BLaER1 (cell line): ENCODE data around the gene SREBF2.
"Not testable (repeated sequence)": the region's sequence is repeated elsewhere in the genome, so short reads cannot be mapped to it uniquely, and the experiment has no call there.

Experiments used
- H3K27ac ChIP-seq: shearing (Covaris generic); formaldehyde crosslinking; 2 replicates; pipeline ENCODE4 v1.8.1; 2022
- H3K27me3 ChIP-seq: shearing (Covaris generic); formaldehyde crosslinking; 2 replicates; pipeline ENCODE4 v1.8.1; 2022
- H3K36me3 ChIP-seq: shearing (Covaris generic); formaldehyde crosslinking; 2 replicates; pipeline ENCODE4 v1.8.1; 2022
- H3K4me1 ChIP-seq: shearing (Covaris generic); formaldehyde crosslinking; 2 replicates; pipeline ENCODE4 v1.8.1; 2022
- H3K4me2 ChIP-seq: shearing (Covaris generic); formaldehyde crosslinking; 2 replicates; pipeline ENCODE4 v1.8.1; 2022
- H3K4me3 ChIP-seq: shearing (Covaris generic); formaldehyde crosslinking; 2 replicates; pipeline ENCODE4 v1.8.1; 2022
- H3K9ac ChIP-seq: shearing (Covaris generic); formaldehyde crosslinking; 2 replicates; pipeline ENCODE4 v1.8.1; 2022
- H3K9me3 ChIP-seq: shearing (Covaris generic); formaldehyde crosslinking; 2 replicates; pipeline ENCODE4 v1.8.1; 2022
- H4K20me1 ChIP-seq: shearing (Covaris generic); formaldehyde crosslinking; 2 replicates; pipeline ENCODE4 v1.8.1; 2022
- Cebpa-rat ChIP-seq: shearing (Covaris generic); IDR thresholded peaks from 2 replicates; pipeline ENCODE4 v1.8.1; 2022

SREBF2 gene

GRCh38 chr22:41828516-41828915 is 4.4 kb upstream of the SREBF2 start:
- peaks cover 40% of the 10 kb centered on the region for H3K36me3 ChIP-seq
- no peaks in the 10 kb centered on the region for H3K9me3 ChIP-seq
- H3K9ac ChIP-seq: no peak overlapping the region
- H3K4me3 ChIP-seq: no peak overlapping the region
- H4K20me1 ChIP-seq: no peaks in the 10 kb centered on the region
- no peak overlapping the region for H3K4me2 ChIP-seq
- H3K27ac ChIP-seq: no peak overlapping the region; the same call in 1 of the 2 replicates
- H3K27me3 ChIP-seq: no peaks in the 10 kb centered on the region
- TF ChIP-seq Cebpa-rat: no peak
- peaks cover 50% of the 10 kb centered on the region for H3K4me1 ChIP-seq

DNA sequence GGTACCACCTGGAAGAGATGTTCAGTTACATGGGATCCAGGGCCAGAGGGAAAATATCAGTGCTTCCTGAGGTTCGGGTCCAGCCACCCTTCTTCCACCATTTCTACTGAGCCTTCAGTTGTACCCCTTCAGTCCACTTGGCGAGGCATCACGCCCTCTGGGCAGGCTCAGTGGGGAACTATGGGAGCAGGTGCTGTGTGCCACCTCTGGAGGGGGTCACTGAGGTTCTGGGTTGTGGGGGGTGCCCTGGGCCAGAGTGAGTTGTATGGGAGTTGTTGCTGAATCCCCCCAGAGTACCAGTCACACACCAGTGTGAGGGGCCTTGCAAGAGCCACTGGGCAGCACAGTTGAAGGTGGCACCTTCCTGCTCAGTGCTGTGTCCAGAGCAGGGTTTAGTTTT is 2.7 kb upstream of the SREBF2 start:
- no peaks in the 10 kb centered on the region for H3K9me3 ChIP-seq
- peaks cover 46% of the 10 kb centered on the region for H3K4me1 ChIP-seq
- H3K27ac ChIP-seq: peak overlapping the region; percentile 97; the same call in 1 of the 2 replicates
- no peak for TF ChIP-seq Cebpa-rat
- peaks cover 15% of the 10 kb centered on the region for H4K20me1 ChIP-seq
- H3K4me2 ChIP-seq: peak overlapping the region; percentile 87
- H3K36me3 ChIP-seq: peaks cover 32% of the 10 kb centered on the region
- H3K9ac ChIP-seq: no peak overlapping the region
- H3K27me3 ChIP-seq: no peaks in the 10 kb centered on the region
- no peak overlapping the region for H3K4me3 ChIP-seq

DNA sequence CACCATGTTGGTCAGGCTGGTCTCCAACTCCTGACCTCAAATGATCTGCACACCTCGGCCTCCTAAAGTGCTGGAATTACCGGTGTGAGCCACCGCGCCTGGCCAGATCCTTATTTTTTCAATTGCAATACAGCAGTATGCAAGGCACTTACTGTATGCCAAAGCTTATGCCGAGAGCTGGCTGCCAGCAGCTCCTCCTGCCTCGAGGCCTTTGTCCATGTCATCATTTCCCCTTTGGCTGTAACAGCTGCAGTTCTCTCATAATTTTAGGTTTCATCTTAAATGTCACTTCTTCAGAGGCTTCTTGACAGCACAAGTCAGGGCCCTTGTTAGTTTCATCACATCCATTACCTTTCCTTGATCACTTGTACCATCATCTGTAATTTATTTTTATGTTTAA is 1.5 kb upstream of the SREBF2 start:
- peak overlapping the region; percentile 87 for H3K4me2 ChIP-seq
- peaks cover 27% of the 10 kb centered on the region for H4K20me1 ChIP-seq
- no peaks in the 10 kb centered on the region for H3K9me3 ChIP-seq
- H3K27ac ChIP-seq: peak overlapping the region; percentile 97
- no peaks in the 10 kb centered on the region for H3K27me3 ChIP-seq
- H3K9ac ChIP-seq: peak overlapping the region; percentile 12; the same call in 1 of the 2 replicates
- no peak for TF ChIP-seq Cebpa-rat
- H3K4me1 ChIP-seq: peaks cover 55% of the 10 kb centered on the region
- peak overlapping the region; percentile 98 for H3K4me3 ChIP-seq
- peaks cover 32% of the 10 kb centered on the region for H3K36me3 ChIP-seq

- peak overlapping the region; percentile 98 for H3K4me3 ChIP-seq
- H3K27me3 ChIP-seq: no peaks in the 10 kb centered on the region
- peaks cover 33% of the 10 kb centered on the region for H4K20me1 ChIP-seq
- H3K36me3 ChIP-seq: peaks cover 32% of the 10 kb centered on the region
- H3K9ac ChIP-seq: peak overlapping the region; percentile 96
- H3K4me1 ChIP-seq: peaks cover 58% of the 10 kb centered on the region
- no peak for TF ChIP-seq Cebpa-rat
- H3K4me2 ChIP-seq: peak overlapping the region; percentile 87
- no peaks in the 10 kb centered on the region for H3K9me3 ChIP-seq
- H3K27ac ChIP-seq: peak overlapping the region; percentile 97
Observed at GRCh38 chr22:41831828-41832552, 915 bp upstream of the SREBF2 start.

GRCh38 chr22:41833369-41834004 is 582 bp downstream of the SREBF2 start:
- Histone ChIP-seq H4K20me1 (peaks cover 46% of the 10 kb centered on the region), H3K9me3 (no peaks in the 10 kb centered on the region), H3K4me3 (peak overlapping the region; percentile 98), H3K4me2 (peak overlapping the region; percentile 88), H3K27ac (peak overlapping the region; percentile 97), H3K9ac (peak overlapping the region; percentile 96), H3K4me1 (peaks cover 66% of the 10 kb centered on the region), H3K36me3 (peaks cover 35% of the 10 kb centered on the region), H3K27me3 (no peaks in the 10 kb centered on the region)
- TF ChIP-seq Cebpa-rat: no peak

- H3K9ac ChIP-seq: peak overlapping the region; percentile 96
- peak overlapping the region; percentile 88 for H3K4me2 ChIP-seq
- peaks cover 71% of the 10 kb centered on the region for H3K4me1 ChIP-seq
- no peaks in the 10 kb centered on the region for H3K27me3 ChIP-seq
- TF ChIP-seq Cebpa-rat: no peak
- H4K20me1 ChIP-seq: peaks cover 54% of the 10 kb centered on the region
- H3K27ac ChIP-seq: peak overlapping the region; percentile 97
- H3K36me3 ChIP-seq: peaks cover 39% of the 10 kb centered on the region
- peak overlapping the region; percentile 98 for H3K4me3 ChIP-seq
- H3K9me3 ChIP-seq: no peaks in the 10 kb centered on the region
Observed at GRCh38 chr22:41834005-41834944, 1.4 kb downstream of the SREBF2 start.

- not testable (repeated sequence) for H3K9me3 ChIP-seq, H3K27me3 ChIP-seq, H3K27ac ChIP-seq, H3K4me3 ChIP-seq, H3K9ac ChIP-seq
- Histone ChIP-seq H3K4me2 (peak overlapping the region; percentile 88), H3K4me1 (peaks cover 71% of the 10 kb centered on the region), H4K20me1 (peaks cover 66% of the 10 kb centered on the region), H3K36me3 (peaks cover 51% of the 10 kb centered on the region)
Observed at GRCh38 chr22:41835462-41835861, 2.6 kb downstream of the SREBF2 start.

GRCh38 chr22:41836551-41836950 is 3.6 kb downstream of the SREBF2 start:
- no peak overlapping the region for H3K4me3 ChIP-seq
- H3K27ac ChIP-seq: no peak overlapping the region
- H3K4me2 ChIP-seq: 0 out of 2 replicates have a peak overlapping the region, but pooled peaks have one; percentile 88
- no peaks in the 10 kb centered on the region for H3K9me3 ChIP-seq
- H3K36me3 ChIP-seq: peaks cover 61% of the 10 kb centered on the region
- H4K20me1 ChIP-seq: peaks cover 77% of the 10 kb centered on the region
- H3K9ac ChIP-seq: no peak overlapping the region
- H3K27me3 ChIP-seq: no peaks in the 10 kb centered on the region
- TF ChIP-seq Cebpa-rat: no peak
- H3K4me1 ChIP-seq: peaks cover 66% of the 10 kb centered on the region

DNA sequence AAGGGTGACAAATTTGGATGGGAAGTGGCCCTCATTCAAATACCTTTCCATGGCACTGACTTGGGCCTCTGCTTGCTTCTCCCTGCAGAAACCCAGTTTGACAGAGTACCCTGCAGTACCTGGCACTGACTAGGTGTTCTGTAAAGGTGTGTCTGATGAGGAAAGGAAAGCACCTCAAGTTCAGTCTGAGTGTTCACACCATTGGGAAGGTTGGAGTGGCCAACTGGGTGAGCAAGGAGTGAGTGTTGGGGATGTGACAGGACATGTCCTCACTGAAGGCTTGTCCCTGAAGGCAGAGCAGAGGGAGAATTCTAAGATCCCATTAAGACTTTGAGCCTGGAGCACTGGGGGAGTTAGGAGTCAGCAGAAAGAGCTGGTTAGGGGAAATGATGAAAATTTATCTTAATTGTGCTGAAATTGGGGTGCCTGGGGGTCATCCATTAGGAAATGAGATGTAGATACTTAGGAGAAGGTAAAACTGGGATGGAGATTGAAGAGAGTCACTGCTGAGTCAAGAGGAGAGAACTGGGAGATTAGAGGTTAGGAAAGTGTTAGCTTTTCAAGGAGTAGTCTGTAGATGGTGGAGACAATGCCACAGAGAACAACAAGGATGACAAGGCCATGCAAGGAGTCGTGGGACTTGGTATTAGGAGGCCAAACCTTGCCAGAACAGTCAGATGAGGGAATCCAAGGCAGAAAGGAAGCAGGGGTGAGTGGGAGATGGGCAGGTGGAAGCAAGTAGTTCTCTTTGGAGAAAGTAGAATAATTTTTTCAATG is 6.1 kb downstream of the SREBF2 start:
- no peak overlapping the region for H3K9ac ChIP-seq
- H3K27me3 ChIP-seq: no peaks in the 10 kb centered on the region
- H4K20me1 ChIP-seq: peaks cover 98% of the 10 kb centered on the region
- H3K27ac ChIP-seq: no peak overlapping the region
- H3K9me3 ChIP-seq: no peaks in the 10 kb centered on the region
- peaks cover 75% of the 10 kb centered on the region for H3K4me1 ChIP-seq
- TF ChIP-seq Cebpa-rat: no peak
- H3K4me2 ChIP-seq: no peak overlapping the region; the same call in 1 of the 2 replicates
- H3K4me3 ChIP-seq: no peak overlapping the region
- H3K36me3 ChIP-seq: peaks cover 84% of the 10 kb centered on the region
